GM21786 (cell line): ENCODE measurements around the gene CROCC2.

Source experiments
- ATAC-seq: cut with Tn5 transposase; IDR thresholded peaks from one replicate; pipeline ENCODE4 v1.9.1; 2021; ENCODE audit not compliant: unreplicated experiment

Gene CROCC2

DNA sequence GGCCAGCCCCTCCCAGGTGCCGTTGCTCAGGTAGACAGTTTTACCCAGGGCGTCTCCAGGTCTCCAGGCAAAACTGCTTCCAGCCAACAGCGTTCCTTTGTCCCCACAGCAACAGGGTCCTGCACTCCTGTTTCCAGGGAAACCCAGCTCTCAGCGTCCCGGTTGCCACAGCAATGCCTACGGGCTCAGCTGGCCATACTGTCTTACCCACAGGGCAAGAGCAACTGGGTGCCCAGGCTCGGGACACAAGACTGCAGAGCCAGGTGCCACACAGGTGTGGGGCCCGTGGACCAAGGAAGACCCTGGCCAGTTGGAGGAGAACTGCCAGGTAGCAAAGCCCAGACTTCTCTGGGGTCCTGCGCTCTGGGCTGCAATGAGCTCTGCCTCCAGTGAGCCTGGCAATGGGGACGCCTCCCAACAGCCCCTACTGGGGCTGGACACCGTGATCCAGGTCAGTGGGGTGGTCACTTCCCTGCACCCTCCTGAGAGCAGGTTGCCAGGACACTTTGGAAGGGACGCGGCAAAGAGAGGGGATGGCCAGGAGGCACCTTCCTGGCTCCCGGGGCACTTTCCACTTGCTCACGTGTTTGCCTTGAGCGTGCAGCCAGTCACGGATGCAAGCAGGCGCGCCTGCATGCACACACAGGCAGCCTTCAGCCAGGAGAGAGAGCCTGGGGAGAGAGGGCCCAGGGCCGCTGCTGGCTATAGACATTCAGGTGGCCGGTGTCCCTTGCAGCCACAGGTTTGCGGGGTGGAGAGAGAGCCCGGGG is at the start of gene CROCC2:
Gene CROCC2, plus strand, starts transcription at position 196 of the 770 bp plus-strand sequence. Its CDS starts 178 bp downstream, at position 374.
- ATAC-seq = no peak

- no peak for ATAC-seq
Observed at GRCh38 chr2:240857039-240858008, 48.8 kb upstream of the CROCC2 start.

- no peak for ATAC-seq
Observed at GRCh38 chr2:240858321-240858720, 47.8 kb upstream of the CROCC2 start.

DNA sequence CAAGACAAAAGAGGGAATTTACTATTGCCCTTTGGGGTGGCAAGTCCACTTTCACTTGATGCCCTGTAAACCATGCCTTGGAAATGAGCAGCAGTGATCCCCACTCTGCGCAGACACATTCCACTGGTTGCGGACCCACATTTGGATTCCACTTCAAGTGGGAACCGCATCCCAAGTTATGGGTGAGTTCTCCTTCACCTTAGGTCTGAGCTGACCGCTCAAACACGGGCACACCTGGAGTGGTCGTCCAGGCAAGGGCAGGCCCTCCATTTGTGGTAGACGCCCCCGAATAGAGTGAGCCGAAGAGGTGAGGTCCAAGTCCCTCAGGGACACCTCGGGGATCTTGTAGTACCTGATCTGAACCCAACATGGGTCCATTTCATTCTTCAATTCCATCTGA is 47.3 kb upstream of the CROCC2 start:
- ATAC-seq = no peak

DNA sequence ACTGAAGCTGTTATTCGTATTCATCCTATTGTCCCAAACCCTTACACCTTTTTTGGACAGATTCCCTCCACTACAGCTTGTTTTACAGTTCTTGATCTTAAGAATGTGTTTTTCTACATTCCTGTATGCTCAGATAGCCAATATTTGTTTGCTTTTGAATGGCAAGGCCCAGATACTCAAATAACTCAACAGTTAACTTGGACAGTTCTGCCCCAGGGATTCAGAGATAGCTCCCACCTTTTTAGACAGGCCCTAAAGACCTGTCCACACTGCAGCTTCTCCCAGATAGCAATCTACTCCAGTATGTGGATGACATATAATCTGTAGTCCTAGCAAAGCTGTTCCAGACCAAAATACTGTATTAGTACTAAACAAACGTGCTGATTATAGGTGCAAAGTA is 44.6 kb upstream of the CROCC2 start:
- ATAC-seq = no peak

GRCh38 chr2:240864475-240864874 is 41.7 kb upstream of the CROCC2 start:
- no peak for ATAC-seq

DNA sequence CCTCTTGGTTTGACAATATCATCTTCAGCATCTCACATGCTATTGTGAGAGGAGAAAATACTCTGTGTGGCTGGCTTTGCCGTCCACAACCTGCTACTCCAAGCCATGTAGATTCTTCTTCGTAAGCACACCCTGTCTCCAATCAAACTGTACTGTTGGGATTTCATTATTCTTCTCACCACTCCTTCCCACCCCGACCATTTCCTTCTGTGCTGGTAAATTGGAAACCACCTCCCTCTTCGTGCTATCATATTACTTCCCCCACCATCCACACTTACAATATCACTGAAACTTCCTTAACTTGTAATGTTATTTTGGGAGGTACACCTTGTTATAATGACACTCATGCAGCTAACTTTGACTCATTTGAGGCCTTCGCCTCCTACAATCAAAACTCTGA is 40.7 kb upstream of the CROCC2 start:
- ATAC-seq = no peak

DNA sequence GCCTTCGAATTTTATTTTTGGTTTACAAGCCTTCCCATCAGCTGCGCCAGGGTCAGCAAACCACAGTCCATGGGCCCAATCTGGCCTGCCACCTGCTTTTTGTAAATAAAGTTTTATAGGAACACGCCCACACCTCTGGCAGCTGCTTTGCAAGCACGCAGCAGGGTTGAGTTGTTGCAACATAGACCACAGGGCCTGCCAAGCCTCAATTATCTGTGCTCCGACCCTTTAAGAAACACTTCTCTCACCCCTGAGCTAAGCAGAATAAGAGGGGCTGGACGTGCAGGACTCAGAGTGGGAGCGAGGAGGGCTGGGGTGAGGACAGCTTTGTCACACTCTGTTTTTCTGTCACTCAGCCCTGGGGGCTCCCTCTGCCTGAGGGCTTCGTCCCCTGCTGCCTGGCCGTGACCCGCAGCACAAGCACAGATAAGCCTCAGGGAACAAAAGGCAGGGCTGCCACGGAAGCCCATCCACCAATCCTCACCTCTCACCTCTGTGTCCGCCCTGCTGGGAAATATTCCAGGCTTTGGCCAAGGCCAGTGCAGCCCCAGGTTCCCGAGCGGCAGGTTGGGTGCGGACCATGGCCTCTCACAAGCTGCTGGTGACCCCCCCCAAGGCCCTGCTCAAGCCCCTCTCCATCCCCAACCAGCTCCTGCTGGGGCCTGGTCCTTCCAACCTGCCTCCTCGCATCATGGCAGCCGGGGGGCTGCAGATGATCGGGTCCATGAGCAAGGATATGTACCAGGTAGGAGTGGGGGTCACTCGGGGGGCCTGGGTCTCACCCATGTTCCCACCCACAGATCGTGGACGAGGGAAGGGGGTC is 37.6 kb upstream of the CROCC2 start, which contains the start of gene AGXT:
Gene AGXT, plus strand, starts transcription at position 539 of the 823 bp plus-strand sequence. Its CDS starts 42 bp downstream, at position 581.
- ATAC-seq = no peak

DNA sequence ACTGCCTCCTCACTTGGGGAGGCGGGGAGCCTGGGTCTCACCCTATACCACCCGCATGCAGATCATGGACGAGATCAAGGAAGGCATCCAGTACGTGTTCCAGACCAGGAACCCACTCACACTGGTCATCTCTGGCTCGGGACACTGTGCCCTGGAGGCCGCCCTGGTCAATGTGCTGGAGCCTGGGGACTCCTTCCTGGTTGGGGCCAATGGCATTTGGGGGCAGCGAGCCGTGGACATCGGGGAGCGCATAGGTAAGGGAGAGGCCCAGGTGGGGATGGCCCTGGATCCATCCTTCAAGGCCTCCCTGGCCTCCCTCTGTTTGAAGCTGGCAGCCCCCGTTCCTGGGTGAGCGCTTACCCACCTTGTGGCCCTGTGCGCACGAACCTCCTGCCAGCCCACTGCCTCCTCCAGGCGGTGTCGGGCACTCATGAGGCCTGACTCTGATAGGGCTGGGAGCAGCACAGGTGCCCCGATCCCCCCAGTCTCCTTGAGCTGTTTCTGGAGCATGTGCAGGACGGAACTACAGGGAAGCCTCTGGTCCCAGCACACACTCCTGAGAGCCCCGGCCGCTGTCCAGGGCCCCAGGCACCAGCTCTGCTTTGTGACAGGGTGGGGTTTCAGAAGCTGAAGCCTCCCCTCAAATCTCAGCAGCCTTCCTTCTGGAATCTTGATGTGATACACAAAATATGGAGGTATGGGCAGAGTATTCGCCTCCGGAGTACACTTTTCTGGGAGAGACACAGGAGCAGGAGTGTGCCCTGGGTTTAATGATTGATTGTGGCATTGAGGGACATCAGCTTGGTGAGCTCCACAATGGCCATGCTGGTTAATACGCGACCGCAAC is 36.8 kb upstream of the CROCC2 start:
- no peak for ATAC-seq

DNA sequence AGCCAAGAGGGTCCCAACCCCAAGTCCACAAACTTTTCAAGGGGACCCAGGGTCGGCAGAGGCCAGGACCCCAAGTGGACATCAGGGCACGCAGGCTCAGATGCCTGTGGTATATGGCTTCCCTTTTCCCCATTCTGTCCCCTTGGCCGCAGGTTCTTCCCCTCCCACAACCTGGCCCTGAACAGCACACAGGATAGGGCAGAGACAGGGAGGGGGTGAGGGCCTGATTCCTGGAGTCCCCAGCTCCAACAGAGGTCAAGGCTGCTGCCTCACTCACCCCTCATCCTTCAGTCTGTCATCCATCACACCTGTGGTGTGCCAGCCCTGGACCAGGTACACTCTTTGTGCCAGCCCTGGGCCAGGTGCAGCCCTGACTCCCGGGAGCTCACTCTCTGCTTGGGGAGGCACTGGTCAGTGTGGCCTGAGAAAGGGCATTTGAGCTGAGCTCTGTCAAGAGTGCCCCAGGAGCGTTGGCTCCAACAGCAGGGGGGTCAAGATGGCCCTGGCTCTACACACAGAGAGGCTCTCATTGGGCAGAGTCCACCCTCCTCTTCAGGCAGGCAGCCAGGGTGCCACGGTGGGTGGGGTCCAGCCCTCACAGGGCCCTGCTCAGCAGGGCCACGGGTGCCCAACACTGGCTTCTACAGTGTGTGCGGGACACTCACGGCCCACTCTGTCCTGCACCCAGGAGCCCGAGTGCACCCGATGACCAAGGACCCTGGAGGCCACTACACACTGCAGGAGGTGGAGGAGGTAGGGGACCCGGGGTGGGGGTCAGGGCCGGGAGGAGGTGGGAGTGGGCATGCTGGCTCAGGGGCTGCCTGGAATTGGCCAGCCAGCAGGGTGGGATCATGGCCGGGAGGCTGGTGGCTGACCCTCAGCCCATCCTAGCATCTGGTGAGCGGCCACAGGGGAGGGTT is 35.9 kb upstream of the CROCC2 start:
- ATAC-seq = no peak

- ATAC-seq = no peak
Observed at GRCh38 chr2:240871071-240871958, 34.8 kb upstream of the CROCC2 start.

DNA sequence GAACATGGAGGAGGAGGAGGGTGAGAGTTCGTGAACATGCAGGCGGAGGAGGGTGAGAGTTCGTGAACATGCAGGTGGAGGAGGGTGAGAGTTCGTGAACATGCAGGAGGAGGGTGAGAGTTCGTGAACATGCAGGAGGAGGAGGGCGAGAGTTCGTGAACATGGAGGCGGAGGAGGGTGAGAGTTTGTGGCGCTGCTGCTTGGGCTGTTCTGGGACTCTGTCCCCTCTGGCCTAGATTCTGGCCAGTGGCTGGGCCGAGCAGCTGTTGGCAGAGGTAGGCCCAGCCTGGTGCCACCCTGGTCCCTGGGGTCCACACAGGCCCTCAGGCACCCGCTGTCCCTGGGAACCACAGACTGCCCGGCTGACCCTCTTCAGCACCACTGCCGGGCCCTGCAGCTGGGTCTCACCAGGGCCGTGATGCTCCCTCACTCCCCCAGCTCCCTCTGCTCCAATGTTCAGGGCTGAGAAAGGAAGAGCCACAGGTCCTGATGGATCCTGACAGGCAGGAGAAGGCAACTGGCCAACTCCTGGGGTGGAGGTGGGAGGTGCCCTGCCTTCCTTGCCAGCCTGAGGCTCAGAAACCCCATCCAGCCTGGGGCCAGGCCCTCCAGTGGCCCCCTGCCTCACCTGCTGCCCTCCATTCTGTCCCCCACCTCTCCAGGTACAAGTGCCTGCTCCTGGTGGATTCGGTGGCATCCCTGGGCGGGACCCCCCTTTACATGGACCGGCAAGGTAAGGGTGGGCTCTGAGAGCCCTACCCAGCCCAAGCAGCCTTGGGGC is 33.6 kb upstream of the CROCC2 start:
- no peak for ATAC-seq

DNA sequence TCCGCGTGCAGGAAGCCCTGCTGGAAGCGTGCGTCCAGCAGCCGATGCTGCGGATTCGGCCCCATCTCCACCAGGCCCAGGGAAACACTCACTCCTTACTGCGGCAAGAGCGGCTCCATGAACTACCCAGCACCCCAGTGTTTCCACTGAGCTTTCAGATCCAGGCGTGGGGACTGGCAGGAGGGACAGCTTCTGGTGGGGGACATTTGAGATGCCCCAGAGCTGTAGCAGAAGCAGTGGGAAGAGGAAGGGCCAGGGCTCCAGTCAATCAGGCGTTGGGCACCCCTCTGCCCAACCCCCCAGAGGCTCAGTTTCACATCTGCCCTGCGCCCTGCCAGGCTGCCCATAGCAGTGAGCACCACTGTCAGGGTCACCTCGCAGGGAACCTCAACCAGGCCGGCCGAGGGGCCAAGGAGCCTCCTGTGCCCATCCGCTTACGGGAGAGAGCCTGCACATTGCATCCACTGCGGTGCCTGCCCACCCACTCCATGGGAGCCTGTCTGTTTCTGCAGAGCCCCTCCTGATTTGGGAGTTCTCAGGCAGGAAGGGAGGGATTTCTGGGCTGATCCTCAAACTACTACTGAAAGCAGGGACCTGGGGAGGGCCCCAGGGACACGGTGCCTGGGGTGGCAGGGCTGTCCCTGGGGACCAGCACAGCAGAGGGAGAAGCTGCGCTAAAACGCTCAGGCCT is 32.9 kb upstream of the CROCC2 start:
- ATAC-seq = no peak

DNA sequence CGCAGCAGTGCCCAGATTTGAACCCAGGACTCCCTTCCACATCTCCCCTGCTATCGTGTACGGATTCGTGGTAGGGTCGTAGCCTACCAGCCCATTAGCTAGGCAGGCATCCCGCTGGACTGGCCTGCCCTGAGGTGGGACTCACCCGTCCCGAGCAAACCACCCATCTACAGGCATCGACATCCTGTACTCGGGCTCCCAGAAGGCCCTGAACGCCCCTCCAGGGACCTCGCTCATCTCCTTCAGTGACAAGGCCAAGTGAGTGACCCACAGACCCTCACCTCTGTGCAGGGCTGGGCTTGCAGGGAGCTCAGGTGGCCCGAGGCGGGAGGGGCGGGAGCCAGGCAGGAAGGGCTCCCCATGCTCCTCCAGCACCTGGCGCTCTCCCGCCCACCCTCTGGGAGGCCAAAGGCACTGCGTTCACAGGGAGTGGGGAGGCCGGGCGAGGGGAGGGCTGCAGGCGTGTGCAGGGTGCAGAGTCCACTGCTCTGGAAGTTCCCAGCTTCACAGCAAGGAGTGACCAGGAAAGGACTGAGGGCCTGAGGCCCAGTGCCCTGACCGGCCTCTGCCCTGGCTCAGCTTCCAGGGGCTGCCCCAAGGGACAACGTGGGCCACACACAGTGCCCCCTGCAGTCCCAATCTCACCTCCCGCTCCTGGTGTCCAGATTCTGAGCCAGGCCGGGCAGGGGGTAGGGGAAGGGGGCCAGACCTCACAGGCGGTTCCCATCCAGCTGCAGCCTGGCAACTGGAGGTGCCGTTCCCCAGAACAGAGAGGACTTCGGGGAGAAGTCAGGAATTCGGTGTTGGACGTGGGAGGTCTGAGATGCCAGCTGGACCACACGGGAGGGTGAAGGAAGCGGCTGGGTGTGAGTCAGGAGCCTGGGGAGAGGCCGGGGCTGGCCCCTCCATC is 32.1 kb upstream of the CROCC2 start:
- ATAC-seq = no peak

DNA sequence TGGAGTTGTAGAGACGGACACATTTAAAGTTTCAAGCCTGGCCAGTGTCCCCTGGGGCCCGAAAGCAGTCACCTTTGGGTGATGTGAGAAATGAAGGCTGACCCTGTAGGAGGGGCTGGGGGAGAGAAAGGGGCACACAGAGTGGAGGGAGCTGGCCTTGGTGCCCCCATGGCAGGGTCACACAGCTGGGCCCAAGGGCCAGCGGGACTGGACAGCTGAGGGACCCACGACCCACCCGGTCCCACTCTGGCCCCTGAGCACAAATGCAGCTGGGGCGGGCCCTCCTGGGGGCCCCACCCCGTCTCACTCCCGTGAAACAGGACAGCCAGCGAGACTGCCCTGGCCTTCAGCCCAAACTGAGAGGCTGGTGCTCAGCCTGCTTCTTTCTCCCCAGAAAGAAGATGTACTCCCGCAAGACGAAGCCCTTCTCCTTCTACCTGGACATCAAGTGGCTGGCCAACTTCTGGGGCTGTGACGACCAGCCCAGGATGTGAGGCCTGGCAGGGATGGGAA is 31.4 kb upstream of the CROCC2 start:
- no peak for ATAC-seq
